ENCODE data around the gene NPHP4.

- TF ChIP-seq CTCF (IDR thresholded peaks at IDR 0.05; ENCODE audit: low read length) (no peak), EZH2phosphoT487 (IDR thresholded peaks at IDR 0.05; ENCODE audit: low read length) (no peak), EZH2 (optimal IDR thresholded peaks at IDR 0.05; ENCODE audit: low read depth, low read length) (no peak)
These were observed 24.7 kb downstream of the NPHP4 start for GRCh38 chr1:5967351-5968160.

Data from MM.1S (cell line).